PC-3 (cell line): ENCODE data around the gene C1orf159.

ENCODE experiments used
- EZH2 ChIP-seq: fragments of 300-600 bp; sonication (generic); IDR thresholded peaks from one replicate; pipeline ENCODE4 v1.6.1; 2017; ENCODE audit warnings: antibody characterized with exemption, mild to moderate bottlenecking, low read length; ENCODE audit not compliant: unreplicated experiment
- EZH2phosphoT487 ChIP-seq: fragments of 300-600 bp; sonication (generic); IDR thresholded peaks from 2 replicates; pipeline ENCODE4 v1.6.1; 2018; ENCODE audit warnings: mild to moderate bottlenecking, antibody characterized with exemption, low read length, borderline replicate concordance
- TF ChIP-seq, protein P1 (sequence below): fragments of 300-600 bp; sonication (generic); conservative IDR thresholded peaks from 2 replicates; pipeline ENCODE4 v1.5.1; 2017; ENCODE audit warnings: antibody characterized with exemption, low read depth, mild to moderate bottlenecking, low read length

- TF ChIP-seq, protein P1, sequence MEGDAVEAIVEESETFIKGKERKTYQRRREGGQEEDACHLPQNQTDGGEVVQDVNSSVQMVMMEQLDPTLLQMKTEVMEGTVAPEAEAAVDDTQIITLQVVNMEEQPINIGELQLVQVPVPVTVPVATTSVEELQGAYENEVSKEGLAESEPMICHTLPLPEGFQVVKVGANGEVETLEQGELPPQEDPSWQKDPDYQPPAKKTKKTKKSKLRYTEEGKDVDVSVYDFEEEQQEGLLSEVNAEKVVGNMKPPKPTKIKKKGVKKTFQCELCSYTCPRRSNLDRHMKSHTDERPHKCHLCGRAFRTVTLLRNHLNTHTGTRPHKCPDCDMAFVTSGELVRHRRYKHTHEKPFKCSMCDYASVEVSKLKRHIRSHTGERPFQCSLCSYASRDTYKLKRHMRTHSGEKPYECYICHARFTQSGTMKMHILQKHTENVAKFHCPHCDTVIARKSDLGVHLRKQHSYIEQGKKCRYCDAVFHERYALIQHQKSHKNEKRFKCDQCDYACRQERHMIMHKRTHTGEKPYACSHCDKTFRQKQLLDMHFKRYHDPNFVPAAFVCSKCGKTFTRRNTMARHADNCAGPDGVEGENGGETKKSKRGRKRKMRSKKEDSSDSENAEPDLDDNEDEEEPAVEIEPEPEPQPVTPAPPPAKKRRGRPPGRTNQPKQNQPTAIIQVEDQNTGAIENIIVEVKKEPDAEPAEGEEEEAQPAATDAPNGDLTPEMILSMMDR, result no peak
- TF ChIP-seq EZH2 (no peak), EZH2phosphoT487 (no peak)
Observed at GRCh38 chr1:1160281-1160930, 44.5 kb upstream of the C1orf159 start.
